A172 (cell line): ENCODE data around the gene HECTD1. TPM values are rescaled to one million over a fixed set of nuclear protein-coding genes. Genes with fewer than 3 reads are reported as not detected.
"Not testable (repeated sequence)": the region's sequence is repeated elsewhere in the genome, so short reads cannot be mapped to it uniquely, and the experiment has no call there.

Source experiments
- DNase-seq: peaks from one replicate; pipeline ENCODE4 v3.0.0-alpha.2; 2015; ENCODE audit warnings: low spot score
- total RNA-seq: library from RNA; depleted of rRNA; stranded (reverse); fragments of >200 nt; shearing (Covaris generic); gene quantifications from 2 replicates; pipeline ENCODE4 v1.2.3, GENCODE V29; 2014

The HECTD1 gene
- total RNA-seq, 1 experiment from 2014 or later: 99.6 TPM

GRCh38 chr14:31228533-31228932, 20.9 kb upstream of the HECTD1 start:
- no peak for DNase-seq

- DNase-seq: no peak
These were observed 17.2 kb upstream of the HECTD1 start for GRCh38 chr14:31224808-31225207.

- DNase-seq: no peak
These were observed 15.7 kb upstream of the HECTD1 start for GRCh38 chr14:31223331-31223730.

GRCh38 chr14:31222834-31223233, 15.2 kb upstream of the HECTD1 start:
- no peak for DNase-seq

- DNase-seq: no peak
These were observed 13.7 kb upstream of the HECTD1 start for GRCh38 chr14:31221266-31221665.

- no peak for DNase-seq
These were observed 11.6 kb upstream of the HECTD1 start for GRCh38 chr14:31219169-31219568.

- DNase-seq: no peak
These were observed 8.8 kb upstream of the HECTD1 start for GRCh38 chr14:31216359-31216758.

- no peak for DNase-seq
These were observed 5.3 kb upstream of the HECTD1 start for GRCh38 chr14:31212893-31213292.

GRCh38 chr14:31209605-31210004, 2.0 kb upstream of the HECTD1 start:
- no peak for DNase-seq

GRCh38 chr14:31208546-31209424, 1.2 kb upstream of the HECTD1 start:
- DNase-seq: no peak

- DNase-seq: no peak
These were observed 272 bp downstream of the HECTD1 start for GRCh38 chr14:31207287-31207754.

- DNase-seq: no peak
These were observed 882 bp downstream of the HECTD1 start for GRCh38 chr14:31206536-31207286.

GRCh38 chr14:31205681-31206535, 1.7 kb downstream of the HECTD1 start:
- DNase-seq: peak; percentile 13

- no peak for DNase-seq
These were observed 2.7 kb downstream of the HECTD1 start for GRCh38 chr14:31204593-31205534.

GRCh38 chr14:31203899-31204592, 3.5 kb downstream of the HECTD1 start:
- not testable (repeated sequence) for DNase-seq

GRCh38 chr14:31203414-31203742, 4.2 kb downstream of the HECTD1 start:
- no peak for DNase-seq

- no peak for DNase-seq
These were observed 6.5 kb downstream of the HECTD1 start for GRCh38 chr14:31201111-31201510.

GRCh38 chr14:31200702-31200990, 6.9 kb downstream of the HECTD1 start:
- no peak for DNase-seq

GRCh38 chr14:31197671-31198070, 9.9 kb downstream of the HECTD1 start:
- no peak for DNase-seq

GRCh38 chr14:31196839-31197492, 10.6 kb downstream of the HECTD1 start:
- DNase-seq: no peak
